ENCODE data around the gene OTOP2.

Gene OTOP2

GRCh38 chr17:74925242-74925641 lies 1.2 kb downstream of the OTOP2 start:
- DNase-seq (ENCODE audit: low read depth): no peak

- DNase-seq (ENCODE audit: low read depth): no peak
Observed at GRCh38 chr17:74928786-74929185, 4.7 kb downstream of the OTOP2 start.

DNA sequence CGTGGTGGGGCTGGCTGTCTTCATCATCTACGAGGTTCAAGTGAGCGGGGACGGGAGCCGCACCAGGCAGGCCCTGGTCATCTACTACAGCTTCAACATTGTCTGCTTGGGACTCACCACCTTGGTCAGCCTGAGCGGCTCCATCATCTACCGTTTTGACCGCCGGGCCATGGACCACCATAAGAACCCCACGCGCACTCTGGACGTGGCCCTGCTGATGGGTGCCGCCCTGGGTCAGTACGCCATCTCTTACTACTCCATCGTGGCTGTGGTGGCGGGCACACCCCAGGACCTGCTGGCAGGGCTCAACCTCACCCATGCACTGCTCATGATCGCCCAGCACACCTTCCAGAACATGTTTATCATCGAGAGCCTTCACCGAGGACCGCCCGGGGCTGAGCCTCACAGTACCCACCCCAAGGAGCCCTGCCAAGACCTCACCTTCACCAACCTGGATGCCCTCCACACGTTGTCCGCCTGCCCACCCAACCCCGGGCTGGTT lies 6.5 kb downstream of the OTOP2 start:
- DNase-seq (ENCODE audit: low read depth): no peak

GRCh38 chr17:74935048-74935447 lies 11.0 kb downstream of the OTOP2 start:
- DNase-seq (ENCODE audit: low read depth): no peak

DNA sequence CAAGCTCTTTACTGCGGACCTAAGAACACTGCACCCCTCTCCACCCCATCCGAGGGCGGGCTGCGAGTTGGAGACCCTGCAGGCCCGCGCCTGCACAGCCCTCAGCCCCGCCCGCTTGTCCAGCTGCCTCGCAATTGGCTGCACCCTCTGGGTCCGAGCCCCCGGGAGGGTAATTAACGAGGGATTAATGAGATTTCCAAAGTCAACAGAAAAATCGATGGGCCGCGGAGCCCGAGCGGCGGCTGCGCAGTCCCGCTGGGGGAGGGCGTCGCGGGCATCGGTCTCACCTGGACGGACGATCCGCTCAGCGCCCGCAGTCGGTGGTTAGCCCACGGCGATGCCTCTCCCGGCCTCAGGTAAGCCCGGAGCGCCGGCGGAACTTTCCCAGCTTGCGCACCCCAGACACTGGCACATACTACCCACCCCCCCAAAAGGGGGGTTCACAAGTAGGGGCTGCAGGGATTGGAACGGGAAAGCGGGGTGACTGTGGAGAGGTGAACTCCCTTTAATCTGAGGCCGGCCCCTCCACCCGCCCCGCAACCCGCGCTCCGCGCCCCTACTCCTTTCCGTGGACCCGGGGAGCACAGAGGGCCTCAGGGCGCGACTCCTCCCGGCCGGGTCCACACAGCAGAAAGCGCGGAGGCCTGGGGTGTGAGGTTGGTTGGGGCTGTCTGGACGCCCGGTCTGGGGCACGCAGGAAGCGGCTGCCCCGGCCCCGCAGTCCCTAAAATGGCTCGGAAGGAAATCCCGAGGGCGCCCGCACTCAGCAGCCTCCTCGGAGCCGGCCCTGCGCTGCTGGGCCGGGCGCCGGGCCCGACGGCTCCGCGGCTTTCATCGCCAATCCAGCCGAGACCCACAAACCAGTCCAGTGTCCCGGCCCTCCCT lies 11.8 kb downstream of the OTOP2 start, which contains the start of gene OTOP3:
Gene OTOP3, plus strand, starts transcription at position 314 of the 885 bp plus-strand sequence. Its CDS starts 24 bp downstream, at position 338.
- DNase-seq (ENCODE audit: low read depth): no peak

DNA sequence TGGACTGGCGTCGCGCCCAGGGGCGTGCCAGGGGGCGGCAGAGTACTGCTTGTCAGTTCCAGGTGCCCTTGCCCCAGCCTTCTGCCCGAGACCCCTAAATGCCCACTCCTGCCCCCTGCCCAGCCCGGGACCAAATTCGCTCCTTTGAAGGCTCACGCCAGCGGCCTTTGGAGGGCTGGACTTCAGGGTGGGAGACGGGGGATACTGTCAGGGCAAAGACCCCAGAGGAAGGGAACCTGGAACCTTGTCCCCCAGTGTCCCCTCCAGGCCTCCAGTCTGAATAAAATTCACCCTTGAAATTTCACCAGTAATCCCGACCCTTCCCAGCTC lies 12.4 kb downstream of the OTOP2 start:
- no peak for DNase-seq (ENCODE audit: low read depth)

GRCh38 chr17:74937064-74938051 lies 13.3 kb downstream of the OTOP2 start:
- no peak for DNase-seq (ENCODE audit: low read depth)

GRCh38 chr17:74938194-74938950 lies 14.3 kb downstream of the OTOP2 start:
- DNase-seq (ENCODE audit: low read depth): no peak

- DNase-seq (ENCODE audit: low read depth): no peak
Observed at GRCh38 chr17:74939534-74939933, 15.5 kb downstream of the OTOP2 start.

- no peak for DNase-seq (ENCODE audit: low read depth)
Observed at GRCh38 chr17:74941128-74941725, 17.2 kb downstream of the OTOP2 start.

DNA sequence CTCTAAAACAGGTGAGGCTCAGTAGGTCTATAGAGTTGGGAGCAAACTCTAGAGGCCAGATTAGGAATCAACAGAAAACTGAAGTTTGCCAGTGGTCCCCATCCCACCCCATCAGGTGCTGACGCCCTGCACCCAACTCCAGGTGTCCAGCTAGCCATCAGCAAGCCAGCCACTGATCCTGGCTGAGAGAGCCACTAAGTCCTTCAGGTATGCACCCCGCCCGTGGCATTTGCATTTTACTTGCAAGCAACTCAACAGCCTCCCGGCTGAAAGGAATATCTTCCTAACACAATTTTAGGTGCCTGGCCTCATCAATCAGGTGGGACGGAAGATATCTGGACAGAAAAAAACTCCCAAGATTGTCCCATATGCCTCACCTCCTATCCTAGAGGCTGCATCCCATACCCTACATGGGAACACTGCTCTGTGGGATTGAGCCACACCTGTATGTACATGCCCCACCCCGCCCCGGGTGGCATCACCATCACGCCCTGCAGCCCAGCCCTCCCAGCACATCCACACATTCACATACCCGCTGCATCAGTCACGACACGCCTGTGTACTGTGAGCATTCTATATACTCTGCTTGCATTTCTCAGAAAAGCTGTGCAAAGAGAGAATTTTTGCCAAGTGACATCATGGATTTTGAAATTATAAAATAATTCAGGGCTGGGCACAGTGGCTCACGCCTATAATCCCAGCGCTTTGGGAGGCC lies 19.9 kb downstream of the OTOP2 start:
- no peak for DNase-seq (ENCODE audit: low read depth)

DNA sequence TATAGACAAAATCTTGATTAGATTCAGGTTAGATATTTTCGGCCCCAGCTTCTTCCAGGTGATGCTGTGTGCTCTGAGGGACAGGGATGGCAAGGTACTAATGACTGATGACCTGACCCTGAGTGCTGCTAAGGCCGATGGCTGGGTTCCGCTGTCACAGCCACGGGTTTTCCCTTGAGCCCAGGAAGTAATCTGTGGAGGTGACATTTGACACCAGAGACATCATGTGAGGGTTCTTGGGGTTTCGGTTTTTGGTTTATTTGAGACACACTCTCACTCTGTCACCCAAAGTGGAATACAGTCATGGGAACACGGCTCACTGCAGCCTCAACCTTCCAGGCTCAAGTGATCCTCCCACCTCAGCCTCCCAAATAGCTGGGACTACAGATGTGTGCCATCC lies 21.5 kb downstream of the OTOP2 start:
- DNase-seq (ENCODE audit: low read depth): no peak

DNA sequence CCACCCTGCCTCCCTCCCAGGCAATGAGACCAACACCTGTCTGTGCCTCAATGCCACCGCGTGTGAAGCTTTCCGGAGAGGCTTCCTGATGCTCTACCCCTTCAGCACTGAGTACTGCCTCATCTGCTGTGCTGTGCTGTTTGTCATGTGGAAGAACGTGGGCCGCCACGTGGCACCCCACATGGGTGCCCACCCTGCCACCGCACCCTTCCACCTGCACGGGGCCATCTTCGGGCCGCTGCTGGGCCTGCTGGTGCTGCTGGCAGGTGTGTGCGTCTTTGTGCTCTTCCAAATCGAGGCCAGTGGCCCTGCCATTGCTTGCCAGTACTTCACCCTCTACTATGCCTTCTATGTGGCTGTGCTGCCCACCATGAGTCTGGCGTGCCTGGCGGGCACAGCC lies 22.6 kb downstream of the OTOP2 start:
- DNase-seq (ENCODE audit: low read depth): no peak

GRCh38 chr17:74947041-74947754 lies 23.1 kb downstream of the OTOP2 start:
- no peak for DNase-seq (ENCODE audit: low read depth)

- DNase-seq (ENCODE audit: low read depth): no peak
Observed at GRCh38 chr17:74949455-74950115, 25.5 kb downstream of the OTOP2 start.

DNA sequence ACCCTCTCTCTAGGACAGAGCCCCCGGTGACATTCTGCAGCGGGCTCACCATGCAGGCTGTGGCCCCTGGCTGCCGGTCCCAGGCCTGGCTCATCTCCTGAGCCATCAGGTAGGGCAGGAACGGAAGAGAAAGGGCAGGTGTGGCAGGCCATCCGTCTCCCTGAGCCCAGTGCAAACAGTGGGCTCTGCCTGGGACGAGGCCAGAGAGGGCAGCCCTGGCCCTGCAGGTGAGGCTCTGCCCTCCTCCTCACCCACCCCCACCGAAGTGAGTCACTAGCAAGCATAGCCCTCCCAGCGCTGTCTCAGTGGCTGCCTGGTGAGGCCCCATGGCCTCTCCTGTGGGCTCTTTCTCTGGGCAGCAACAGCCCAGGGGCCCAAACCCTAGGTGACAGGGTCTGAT lies 26.1 kb downstream of the OTOP2 start:
- no peak for DNase-seq (ENCODE audit: low read depth)

- DNase-seq (ENCODE audit: low read depth): no peak
Observed at GRCh38 chr17:74951065-74951464, 27.0 kb downstream of the OTOP2 start.

DNA sequence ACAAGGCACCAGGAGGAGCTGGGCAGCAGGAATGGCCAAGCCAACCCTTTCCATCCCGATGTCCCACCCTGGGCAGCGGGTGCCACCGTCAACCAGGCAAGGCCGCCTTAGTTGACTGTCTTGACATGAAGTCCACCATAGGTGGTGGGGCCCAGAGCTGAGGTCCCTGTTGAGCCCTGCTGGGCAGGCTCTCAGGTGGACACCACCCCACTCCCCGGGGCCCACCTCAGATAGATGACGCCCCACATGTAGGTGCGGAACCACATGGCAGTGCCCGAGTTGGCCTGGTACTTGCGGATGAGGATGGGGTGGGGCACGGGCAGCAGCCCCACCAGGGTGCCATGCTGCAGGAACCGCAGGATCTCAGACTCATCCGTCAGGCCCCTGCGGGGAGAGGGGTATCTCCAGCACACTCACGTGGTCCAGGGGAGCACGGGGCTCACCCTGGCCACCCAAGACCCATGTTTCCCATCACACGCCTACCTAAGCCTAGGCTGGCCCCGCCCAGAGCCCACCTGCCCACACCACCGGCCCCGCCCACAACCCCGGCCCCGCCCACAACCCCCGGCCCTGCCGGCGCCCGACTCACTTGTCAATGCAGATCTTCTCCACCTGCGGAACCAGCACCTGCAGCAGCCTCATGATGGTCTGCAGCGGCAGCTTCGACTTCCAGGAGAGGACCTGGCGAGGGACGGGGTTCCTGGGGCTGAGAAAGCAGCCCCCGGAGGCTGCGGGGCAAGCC lies 27.8 kb downstream of the OTOP2 start:
- DNase-seq (ENCODE audit: low read depth): no peak

Data from activated T-cell treated with anti-CD3 and anti-CD28 coated beads for 48 hours (primary cell).